ENCODE measurements around the gene DMP1. TPM values are rescaled to one million over a fixed set of nuclear protein-coding genes. Genes with fewer than 3 reads are reported as not detected.

The DMP1 gene
- total RNA-seq, 1 experiment from 2014 or later, result 0.36 TPM

Other genes with a start within 250 kb of the DMP1 start
- 38.5 and 40.7 TPM in 2 replicates for gene NUDT9, start 227.7 kb upstream of the DMP1 start, total RNA-seq (2014; rRNA removed; shearing (Covaris generic))
- 0.18 TPM in 1 of 2 replicates, not detected in the other for gene SPARCL1, start 120.9 kb upstream of the DMP1 start, total RNA-seq (2014; rRNA removed; shearing (Covaris generic))
- 0.03 and 0.06 TPM in 2 replicates for gene DSPP, start 41.8 kb upstream of the DMP1 start, total RNA-seq (2014; rRNA removed; shearing (Covaris generic))
- not detected in 2 replicates for gene IBSP, start 149.3 kb downstream of the DMP1 start, total RNA-seq (2014; rRNA removed; shearing (Covaris generic))
- not detected in 2 replicates for gene MEPE, start 182.7 kb downstream of the DMP1 start, total RNA-seq (2014; rRNA removed; shearing (Covaris generic))

Measured in SJCRH30 (cell line).